Measurements from ENCODE around the gene UNK.
"Not testable (repeated sequence)": the region's sequence is repeated elsewhere in the genome, so short reads cannot be mapped to it uniquely, and the experiment has no call there.

Gene UNK

GRCh38 chr17:75836605-75837004, 52.0 kb downstream of the UNK start:
- no peak for DNase-seq (ENCODE audit: low spot score)

GRCh38 chr17:75837899-75838298, 53.3 kb downstream of the UNK start:
- DNase-seq (ENCODE audit: low spot score): no peak

- no peak for DNase-seq (ENCODE audit: low spot score)
These were observed 53.8 kb downstream of the UNK start for GRCh38 chr17:75838410-75838809.

DNA sequence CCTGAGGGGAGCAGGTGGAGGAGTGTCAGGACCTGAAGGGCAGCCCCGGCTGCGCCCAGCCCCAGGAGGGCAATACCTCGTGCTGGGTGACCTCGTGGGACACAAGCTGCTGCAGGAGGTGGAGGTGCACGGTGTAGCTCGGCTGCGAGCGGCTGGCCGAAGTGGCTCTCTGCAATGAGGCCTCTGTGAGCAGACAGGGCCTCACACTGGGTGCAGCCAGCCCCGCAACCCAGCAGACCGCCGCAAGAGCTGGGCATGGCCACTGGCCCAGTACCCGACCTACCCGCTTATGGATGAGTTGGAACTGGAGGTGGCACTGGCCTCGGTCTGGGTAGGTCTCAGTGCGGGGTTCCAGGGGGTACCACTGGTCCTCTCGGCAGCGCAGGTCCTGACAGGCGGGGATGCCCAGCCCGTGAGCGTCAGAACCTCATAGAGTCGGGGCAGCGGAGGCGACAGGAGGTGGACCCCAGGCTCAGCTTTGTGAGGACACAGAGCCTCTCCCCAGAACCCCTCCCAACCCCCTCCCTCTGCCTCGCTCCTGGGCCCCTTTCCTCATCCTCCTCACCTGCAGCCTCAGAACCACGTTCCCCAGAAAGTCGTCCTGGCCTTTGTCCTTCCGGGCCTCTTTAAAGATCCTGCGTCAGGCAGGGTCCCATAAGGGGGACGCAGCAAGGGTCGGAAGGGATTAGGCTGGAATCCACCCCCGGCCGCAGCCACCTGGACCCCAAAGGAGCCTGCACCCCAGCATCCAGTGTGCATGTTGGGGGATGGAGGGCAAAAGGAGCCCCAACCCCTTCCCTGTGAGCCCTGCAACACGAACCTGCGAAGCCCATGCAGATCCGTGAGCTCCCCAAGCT, 55.6 kb downstream of the UNK start:
- DNase-seq (ENCODE audit: low spot score): no peak

DNA sequence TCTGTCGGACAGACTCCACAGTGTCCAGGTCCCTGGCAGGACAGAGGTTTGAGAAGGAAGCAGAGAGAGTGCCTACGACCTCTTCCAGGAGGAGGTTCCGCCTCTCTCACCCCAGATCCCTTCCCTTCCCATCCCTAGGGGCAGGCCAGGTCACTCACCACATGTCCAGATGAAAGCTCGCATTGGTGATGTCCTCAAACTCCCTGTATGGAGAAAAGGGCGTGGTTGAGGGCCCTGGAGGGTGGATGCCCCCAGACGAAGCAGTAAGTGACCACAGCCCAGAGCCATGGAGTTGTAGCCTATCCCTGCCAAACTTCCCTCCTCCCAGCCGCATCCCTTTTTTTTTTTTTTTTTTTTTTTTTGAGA, 56.2 kb downstream of the UNK start:
- no peak for DNase-seq (ENCODE audit: low spot score)

DNA sequence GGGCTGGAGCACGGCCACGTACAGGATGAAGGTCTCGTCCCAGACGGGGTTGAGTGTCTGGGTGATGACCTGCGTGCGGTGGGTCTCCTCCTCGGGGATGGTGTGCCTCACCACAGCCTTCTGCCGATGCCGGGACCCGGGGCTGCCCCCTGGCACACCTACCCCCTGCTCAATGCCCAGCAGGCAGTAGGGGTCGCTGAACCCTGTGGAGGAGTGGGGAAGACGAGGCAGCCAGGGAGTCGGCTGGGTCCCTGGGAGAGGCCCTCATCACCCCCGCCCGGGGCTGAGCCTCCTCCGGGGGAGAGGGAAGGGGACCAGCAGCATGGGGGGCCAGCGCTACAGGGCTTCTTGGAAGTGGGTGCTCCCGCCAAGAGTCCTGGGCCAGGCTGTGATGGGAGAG, 57.8 kb downstream of the UNK start:
- no peak for DNase-seq (ENCODE audit: low spot score)

GRCh38 chr17:75842963-75843576, 58.5 kb downstream of the UNK start:
- no peak for DNase-seq (ENCODE audit: low spot score)

- no peak for DNase-seq (ENCODE audit: low spot score)
These were observed 59.2 kb downstream of the UNK start, which contains the start of gene UNC13D for GRCh38 chr17:75843577-75844529. TSS of gene UNC13D (minus strand) at chr17:75844404. CDS start at chr17:75844337, 67 bp downstream.

- DNase-seq (ENCODE audit: low spot score): no peak
These were observed 60.0 kb downstream of the UNK start for GRCh38 chr17:75844530-75845057.

- peak; percentile 82 for DNase-seq (ENCODE audit: low spot score)
These were observed 60.6 kb downstream of the UNK start for GRCh38 chr17:75845058-75845711.

- no peak for DNase-seq (ENCODE audit: low spot score)
These were observed 61.5 kb downstream of the UNK start for GRCh38 chr17:75845933-75846691.

DNA sequence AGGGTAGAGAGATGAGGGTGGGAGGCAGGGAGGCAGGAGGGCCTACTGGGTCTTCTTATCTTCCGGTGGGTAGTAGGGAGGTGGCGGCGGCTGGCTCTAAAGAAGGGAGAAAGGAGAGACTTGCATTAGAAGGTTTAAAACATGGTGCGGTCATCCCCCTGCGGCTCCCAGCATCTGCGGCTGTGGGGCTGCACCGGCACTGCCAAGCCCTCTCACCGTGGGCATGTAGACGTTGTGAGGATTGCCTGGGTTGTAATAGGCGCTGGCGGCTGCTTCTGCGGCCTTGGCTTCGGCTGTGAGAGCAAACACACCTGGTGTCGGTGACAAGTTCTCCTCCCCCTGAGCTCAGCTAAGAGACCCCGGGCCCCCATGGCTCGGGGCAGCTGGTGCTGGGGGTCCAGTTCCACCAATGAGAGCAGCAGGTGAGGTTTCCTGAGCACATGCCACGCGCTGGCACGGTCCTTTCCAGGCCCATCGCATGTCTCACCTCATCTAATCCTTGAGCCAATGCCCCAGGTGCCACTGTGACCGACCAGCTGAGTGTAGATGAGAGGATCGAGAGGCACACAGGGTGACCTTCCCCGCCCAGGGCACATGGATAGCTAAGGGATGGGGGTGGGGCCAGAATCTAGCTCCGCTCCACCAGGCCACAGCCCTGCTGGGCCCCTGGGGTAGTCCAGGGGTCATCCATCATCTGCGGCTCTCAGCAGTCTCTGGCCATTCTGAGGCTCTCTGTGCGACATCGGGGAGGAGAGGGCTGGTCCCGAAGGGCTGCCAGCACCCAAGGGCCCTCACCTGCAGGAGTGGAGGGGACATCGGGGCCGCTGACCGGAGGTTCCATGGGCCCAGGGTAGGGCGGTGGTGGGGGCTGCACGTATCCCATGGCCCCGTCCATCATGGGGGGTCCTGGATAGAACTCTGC, 62.3 kb downstream of the UNK start:
- no peak for DNase-seq (ENCODE audit: low spot score)

DNA sequence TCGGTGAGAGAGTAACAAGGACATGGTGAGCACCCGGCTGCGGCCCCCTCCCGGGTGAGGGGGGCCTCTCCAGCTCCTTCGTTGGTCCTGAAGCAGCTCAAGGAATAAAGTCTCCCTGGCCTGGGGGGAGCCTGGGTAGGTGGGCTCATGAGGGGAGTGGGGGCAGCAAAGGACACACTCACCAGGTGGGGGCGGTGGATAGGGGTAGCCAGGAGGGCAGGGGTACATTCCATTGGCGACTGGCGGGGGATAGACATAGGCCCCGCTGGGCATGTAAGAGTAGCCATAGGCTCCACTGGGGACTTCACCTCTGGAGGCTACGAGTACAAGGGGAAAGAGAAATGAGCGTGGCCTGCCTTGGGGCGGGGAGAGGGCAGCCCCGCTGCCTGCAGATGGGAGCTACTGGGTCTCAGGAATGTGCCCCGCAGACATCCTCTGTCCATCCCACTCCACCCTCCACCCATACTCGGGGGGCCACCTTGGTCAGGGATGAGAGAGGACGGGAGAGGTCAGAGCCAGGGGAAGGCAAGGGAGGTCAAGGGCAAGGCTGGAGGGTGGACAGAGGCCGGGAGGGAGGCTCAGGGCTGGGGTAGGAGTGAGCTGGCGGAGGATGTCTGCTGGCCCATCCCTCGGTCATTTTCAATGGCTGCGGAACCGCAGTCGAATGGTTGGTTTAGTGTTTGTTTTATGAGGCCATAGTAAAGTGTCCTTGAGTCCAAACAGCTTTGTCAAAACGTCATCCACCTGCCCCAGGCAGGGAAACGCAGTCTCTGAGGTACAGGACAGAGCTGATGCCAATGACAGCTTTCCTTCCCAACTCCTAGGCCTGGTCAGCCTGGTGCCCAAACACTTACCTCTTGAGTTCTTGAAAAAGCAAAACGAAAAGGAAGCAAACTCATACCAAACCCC, 63.3 kb downstream of the UNK start:
- no peak for DNase-seq (ENCODE audit: low spot score)

DNA sequence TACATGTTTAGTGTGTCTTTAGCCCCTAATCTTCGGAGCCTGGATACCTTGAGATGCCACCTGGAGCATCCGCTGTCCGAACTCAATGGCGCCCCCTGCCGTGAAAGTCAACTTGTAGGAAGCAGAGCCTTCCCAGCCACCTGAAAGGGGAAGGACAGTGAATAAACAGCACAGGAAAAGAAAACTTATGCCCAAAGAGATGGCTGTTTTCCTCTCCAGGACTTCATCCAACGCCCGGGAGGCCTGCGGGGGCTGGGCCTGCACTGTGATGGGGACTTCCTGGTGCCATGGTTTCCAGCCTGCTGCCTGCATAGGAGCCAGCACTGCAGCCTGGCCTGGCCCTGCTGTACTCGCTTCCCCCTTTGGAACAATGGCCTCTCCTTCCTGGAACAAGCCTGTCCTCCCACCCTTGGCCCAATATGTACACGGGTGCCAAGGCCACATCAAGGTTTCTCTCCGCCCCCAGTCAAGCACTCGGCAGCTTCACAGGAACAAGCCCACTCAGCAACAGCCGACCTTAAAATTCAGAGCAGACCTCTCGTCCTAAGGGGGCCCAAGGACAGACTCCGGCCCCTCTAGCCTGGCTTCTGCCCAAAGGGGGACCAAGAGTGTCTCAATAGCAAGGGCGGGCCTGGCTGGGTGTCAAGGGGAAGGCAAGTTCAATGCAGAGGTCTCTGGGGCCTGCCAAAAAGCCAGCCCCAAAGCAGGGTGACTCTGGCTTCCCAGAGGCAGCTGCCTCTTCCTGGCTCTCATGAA, 64.1 kb downstream of the UNK start:
- DNase-seq (ENCODE audit: low spot score): no peak

DNA sequence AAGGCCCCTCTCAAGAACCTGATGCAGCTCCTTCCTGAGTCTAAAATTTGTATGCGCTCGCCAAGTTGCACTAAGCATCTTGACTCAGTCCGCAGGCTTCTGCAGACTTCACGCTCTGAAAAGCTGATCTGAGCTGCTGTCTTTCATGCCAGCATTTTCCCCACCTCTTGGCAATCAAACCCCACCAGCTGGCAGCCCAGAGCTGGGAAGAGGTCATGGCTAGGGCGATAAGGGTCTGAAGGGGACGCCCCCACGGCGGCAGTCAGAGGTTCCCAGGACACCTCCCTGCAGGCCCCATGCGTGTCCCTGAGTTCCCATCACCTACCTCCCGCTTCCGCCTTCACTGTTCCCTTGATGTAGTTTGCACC, 64.7 kb downstream of the UNK start:
- DNase-seq (ENCODE audit: low spot score): no peak

DNA sequence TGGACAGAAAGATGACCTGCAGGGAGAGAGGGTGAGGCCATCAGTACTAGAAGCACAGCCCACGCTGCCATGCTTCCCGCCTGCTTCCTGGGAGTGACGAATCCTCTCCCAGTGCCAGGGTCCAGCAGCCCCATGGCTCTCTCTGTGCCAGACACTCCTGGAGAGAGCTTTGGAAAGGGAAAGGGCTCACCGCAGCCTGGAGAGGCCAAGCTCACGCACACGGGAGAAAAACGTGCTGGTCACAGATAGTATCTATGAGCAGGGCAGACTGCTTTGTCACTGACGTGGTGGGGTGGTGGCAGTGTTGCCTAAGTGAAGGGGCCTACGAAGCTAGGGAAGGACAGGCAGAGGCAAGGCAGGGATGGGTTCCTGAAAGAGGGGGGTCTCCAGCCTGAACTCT, 65.1 kb downstream of the UNK start:
- no peak for DNase-seq (ENCODE audit: low spot score)

DNA sequence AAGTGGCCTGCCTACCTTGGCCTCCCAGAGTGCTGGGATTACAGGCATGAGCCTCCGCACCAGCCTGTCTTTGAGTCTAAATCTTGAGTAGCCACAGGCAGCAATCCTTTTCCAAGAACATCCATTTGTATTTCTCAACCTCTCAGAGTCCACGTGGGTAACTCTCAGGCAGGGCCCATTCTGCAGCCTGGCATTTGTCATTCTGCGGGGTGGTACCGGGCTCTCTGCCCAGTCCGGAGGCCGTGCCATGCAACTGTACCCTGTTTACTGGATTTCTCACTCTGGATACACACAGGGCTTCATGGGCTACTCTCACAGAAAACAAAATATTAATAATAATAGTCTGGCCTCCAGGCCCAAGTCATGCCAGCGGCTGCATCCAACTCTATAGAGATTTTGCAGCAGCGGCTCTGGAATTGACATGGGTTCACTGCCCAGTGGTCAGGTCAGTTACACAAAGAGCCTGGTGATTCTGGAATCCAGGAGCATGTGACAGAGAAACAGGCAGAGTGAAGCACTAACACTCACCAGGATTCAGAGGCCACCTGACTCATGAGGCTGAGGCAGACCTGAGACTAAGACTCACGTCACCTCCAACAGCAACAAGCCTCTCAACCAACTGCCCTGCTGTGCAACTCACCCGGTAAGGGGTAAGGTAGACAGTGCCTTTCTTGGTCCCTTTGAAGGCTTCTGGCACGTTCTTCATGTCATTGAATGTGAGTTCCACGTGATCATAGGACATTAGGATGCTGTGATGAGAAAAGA, 66.5 kb downstream of the UNK start:
- DNase-seq (ENCODE audit: low spot score): no peak

GRCh38 chr17:75851693-75851991, 67.0 kb downstream of the UNK start:
- not testable (repeated sequence) for DNase-seq (ENCODE audit: low spot score)

All from AG08395 (cell line).